GM18498 (cell line): ENCODE measurements around the gene SLC24A4.

Source experiments
- ATAC-seq: cut with Tn5 transposase; IDR thresholded peaks from one replicate; pipeline ENCODE4 v1.9.1; 2021; ENCODE audit warnings: mild to moderate bottlenecking, moderate library complexity; ENCODE audit not compliant: unreplicated experiment

SLC24A4 gene

DNA sequence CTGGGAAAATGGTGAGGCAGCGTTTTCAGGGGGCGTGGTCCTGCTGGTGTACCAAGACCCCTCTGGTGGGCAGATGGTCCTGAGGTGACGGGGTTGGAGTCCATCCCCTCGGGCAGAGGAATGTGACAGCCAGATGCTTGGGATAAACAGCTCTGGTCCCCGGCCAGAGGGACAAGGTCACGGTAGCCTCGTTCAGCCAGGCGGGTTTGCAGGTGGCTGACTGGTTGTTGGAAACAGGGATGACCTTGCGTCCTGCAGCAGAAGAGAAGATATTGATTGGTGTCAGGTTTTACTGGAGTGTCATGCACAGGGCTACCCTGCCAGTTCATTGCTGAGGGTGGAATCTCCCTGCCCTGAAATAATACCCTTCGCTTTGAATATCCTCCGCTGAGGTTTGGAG, 43.3 kb downstream of the SLC24A4 start:
- no peak for ATAC-seq

DNA sequence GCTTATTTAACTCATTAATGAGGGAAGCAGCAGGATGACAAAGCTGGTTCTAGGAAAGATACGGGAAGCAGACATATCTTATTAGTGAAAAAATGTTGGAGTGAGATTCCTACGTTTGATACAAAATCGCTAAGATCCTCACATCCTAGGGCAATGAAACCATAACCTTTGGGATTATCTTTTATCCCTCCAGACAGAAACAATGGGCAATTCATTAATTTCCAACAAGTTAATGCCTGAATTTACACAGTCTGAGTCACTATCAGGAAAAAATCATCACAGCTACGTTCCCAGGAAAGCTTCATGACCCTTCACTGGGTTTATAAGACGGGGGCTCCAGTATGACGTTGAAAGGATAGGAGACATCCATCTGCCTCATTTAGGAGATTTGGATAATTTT, 45.0 kb downstream of the SLC24A4 start:
- ATAC-seq: no peak

DNA sequence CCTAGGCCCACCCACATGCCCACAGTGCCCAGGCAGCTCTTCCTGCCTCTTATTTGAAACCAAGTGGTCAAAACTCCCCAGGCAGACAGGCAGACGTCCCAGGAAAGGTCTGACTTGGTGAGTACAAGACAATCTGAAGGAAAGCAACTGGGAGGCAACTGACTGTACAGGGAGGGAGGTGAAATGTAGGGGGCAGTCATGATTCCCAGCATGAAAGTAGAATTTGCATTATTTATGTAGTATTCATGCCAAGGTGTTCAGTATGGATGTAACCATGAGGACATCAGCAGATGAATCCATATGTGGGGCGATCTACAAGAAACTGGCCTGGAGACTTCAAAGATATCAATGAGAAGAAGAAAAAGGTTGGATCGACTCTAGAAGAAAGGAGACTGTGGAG, 46.1 kb downstream of the SLC24A4 start:
- ATAC-seq: no peak

DNA sequence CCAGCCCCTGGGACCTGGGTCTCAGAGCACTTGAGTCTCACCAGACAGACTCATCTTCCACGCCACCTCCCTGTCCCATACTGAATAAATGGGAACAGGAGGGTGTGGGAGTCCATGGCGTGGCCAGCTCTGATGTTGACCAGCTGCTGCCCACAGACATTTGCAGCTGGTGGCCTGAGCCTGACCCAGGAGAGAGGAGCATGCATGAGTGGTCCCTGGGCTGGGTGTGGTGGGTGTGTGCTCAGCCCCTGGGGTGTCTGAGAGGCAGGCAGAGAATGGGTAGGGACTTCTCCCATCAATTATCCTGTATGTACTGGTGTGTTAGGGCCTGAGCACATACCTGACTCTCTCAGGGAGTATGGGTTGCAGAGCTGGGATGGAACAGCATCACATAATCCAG, 49.3 kb downstream of the SLC24A4 start:
- ATAC-seq: no peak

DNA sequence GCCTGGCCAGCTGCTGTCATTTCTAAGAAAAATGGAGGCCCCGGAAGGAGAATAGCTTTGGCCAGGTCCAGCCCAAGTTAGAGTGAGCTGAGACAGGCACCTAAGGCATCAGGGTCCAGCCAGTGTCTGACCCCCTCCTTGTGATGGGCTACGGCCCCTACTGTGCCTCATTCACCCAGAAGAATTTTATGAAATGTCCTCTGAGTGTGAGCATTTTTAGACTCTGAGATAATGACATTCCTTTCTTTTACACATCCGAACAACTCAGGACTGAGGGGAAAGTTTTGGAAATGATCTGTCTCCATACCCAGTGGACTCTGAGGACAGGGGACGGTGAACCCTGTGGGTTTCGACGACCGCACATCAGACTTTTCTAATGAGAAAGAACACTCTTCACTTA, 50.4 kb downstream of the SLC24A4 start:
- ATAC-seq: no peak

DNA sequence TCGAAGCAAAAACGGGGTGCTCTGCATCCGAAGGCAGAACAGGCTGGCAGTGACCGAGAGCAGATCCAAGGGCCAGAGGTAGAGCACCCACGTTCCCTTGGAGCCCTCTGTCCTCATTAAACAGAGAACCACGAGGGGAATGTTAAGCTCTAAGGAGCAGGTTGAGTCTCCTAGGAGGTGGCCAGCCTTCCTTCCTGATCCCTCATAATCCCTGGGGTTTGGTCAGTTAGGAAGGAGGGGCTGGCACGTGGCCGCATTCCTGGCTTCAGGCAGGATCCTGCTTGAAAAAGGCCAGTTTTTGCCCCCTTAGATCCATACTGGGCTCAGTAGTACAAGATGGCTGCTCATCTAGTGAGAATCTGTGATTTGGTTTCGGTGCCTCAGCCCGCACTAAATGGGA, 57.2 kb downstream of the SLC24A4 start:
- no peak for ATAC-seq

DNA sequence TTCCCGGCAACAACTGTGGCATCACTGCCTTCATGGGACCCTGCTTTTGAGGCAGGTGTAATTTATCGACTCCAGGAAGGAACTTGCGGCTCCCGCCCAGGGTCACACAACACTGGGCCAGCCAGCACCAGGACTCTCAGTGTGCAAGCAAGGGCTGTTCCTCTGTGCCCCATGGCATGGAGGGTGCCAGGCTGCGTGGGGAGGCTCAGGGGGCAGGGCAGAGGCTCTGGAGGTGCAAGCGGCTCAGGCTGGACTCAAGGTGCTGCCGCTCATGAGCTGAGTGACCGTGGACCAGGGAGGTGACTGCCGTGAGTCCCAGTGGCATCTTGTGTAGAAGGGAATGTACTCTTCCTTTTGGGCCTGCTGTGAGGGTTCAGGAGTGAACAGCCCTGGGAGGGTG, 57.6 kb downstream of the SLC24A4 start:
- ATAC-seq: no peak

DNA sequence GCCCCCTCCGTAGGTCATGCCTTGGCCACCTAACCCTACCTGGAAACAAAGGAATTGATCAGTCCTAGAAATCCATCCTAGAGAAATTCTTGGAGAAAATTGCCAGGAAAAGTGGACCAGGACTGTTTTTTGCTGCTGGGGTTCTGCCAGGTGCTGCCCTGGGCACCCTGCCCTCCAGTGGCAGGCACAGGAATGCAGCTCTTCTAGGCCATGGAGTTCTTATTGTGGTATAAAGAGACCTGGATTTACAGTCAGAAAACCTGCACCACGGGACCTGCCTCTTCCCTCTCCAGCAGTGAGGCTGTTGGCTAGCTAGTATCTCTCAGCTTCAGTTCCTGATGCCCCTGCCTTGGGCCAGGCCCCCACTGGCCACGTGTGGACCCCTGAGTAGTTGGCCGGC, 59.7 kb downstream of the SLC24A4 start:
- ATAC-seq: no peak

DNA sequence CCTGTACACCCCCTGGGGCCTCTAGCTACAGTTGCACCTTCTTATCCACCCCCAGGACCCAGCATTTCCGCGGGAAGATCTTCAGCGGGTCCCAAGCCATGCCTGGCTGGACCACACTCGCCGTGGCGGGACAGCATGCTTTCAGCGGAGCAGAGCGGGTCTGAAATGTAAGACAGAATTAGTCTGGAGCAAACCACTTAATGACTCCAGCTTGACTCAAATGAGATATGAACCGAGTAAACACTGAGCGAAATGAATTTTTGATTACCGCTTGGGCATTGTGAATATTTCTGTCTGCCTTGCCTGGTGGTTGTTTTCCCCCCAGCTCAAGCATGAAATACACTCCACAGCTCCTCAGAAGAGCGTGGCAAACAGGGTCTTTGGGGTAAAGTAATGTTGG, 60.8 kb downstream of the SLC24A4 start:
- no peak for ATAC-seq

DNA sequence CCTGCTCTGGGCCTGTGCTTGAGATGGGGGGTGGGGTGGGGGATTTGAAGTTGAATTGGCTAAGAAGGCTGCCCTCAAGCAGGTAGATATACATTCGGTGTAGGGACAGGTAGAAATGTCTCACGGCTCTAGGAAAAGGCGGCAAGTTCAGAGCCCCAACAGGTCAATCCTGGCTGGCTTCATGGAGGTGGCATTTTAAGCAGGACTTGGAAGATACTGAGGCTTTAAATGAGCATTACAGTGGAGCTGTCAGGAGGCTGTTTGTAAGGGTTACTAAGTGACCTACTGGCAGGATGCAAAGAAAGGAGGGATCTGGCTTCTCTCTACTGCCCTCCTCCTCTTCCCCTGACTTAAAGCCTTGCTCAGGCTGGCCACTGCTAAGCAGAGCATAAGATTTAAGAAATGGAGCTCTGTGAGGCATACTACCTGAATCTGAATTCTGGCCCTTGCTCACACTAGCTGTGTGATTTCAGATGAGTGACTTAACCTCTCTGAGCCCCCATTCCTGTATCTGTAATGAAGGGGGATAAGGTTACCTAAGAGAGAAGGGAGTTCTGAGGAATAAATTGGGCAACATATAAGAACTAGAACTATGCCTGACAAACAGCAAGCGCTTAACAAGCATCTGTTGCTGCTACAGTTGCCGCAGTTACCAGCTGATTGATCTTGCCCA, 61.6 kb downstream of the SLC24A4 start:
- no peak for ATAC-seq

DNA sequence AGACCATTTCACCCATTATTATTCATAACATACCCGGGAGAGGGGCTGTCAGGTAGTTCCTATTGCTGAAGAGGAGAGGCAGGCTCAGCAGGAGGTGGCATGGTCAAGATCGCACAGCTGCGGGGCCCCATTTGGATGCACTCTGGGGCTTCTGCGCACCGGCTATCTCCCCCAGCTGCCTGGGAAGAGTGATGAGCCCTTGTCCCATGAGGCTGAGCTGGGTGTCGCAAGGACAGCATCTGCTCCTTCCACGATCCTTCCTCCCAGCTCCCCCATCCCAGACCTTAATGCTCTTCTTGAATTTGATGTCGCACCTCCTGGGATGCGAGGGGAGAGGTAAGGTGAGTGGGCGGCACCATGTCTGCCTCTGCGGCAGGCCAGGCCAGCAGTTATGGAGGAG, 62.6 kb downstream of the SLC24A4 start:
- no peak for ATAC-seq

DNA sequence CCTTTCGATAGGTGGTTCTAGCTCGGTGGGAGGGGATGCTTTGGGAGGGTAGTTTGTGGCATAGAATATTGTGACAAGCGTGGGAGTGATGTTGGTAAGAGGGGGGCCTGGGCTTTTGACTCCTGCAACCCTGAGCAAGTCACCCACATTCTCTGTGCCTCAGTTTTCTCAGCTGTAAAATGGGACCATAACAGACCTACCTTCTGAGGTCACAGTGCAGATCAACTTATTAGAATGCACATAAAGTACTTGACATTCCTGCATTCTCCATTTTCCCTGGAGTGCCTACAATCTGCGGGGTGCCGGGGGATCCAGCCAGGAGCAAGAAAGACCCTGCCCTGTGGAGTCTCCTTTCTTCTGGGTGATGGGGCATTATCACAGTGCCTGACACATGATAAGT, 63.2 kb downstream of the SLC24A4 start:
- ATAC-seq: no peak

DNA sequence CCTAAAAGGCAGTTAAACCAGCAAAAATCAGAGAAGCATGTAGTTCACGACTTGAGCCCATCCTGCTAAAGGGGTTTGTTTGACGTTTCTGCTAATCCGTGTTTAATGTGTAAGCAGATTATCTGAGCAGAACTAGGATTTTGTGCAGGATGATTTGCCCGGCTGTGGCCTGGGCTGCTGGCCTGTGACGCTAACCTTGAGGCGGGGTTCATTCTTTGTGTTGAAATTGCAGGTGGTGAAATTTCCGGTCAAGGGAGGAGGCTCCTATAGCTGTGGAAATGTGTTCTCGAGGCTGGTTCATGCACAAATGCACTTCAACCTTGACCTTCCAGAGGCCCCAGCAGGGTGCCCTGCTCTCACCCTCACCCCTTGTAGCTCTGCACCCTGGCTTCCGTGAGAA, 63.7 kb downstream of the SLC24A4 start:
- ATAC-seq: no peak

DNA sequence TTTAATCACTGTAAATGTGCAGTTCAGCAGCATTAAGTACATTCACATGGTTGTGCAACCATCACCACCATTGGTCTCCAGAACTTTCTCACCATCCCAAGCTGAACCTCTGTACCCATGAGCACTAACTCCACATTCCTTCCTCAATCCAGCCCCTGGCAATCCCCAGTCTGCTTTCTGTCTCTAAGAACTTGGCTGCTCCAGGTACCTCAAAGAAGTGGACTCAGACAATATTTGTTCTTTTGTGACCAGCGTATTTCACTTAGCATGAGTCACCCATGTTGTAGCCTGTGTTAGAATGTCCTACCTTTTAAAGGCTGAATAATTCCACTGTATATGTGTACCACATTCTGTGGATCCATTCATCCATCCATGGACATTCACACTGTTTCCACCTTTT, 64.6 kb downstream of the SLC24A4 start:
- no peak for ATAC-seq

DNA sequence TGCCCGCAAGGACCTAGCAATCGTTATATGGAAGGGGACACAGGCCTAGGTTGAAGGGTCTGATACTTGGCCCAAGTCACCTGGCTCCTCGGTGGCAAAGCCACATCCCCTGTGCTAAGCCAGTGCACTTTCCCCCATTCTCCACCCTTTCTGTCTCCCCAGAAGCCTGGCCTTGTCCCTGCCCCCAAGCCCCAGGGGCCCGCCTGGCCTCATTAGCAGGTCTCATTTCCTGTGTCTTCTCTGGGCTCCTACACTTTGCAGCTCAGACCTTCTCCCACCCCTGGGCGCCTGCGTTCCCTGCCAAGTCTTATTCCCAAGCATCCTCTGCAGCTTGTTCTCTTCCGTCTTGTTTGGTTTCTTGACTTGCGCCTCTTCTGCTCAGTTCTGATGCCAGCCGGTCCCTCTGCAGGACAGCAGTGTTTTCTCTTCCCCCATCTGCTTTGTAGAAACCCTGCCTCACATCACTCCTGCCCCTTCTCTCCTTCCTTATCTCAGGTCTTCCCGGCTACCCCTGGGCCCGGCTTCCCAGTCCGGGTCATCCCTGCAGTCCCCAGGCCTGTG, 66.7 kb downstream of the SLC24A4 start:
- ATAC-seq: no peak

DNA sequence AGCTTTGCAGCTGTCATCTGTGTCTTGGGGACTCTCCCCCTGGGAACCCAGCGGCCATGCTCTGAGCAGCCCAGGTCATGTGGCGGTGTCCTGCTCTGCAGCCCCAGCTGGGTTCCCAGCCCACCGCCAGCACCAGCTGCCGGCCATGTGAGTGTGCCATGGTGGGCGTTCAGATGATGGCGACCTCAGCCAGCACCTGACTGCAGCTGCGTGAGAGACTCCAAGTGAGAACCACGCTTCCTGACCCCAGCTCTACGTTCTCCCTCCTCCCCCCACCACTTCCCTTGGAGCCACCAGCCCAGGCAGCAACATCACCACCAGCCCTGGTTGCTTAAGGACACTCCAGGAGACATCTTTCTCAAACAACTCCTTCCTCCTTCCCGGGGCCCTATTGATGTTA, 68.8 kb downstream of the SLC24A4 start:
- no peak for ATAC-seq

DNA sequence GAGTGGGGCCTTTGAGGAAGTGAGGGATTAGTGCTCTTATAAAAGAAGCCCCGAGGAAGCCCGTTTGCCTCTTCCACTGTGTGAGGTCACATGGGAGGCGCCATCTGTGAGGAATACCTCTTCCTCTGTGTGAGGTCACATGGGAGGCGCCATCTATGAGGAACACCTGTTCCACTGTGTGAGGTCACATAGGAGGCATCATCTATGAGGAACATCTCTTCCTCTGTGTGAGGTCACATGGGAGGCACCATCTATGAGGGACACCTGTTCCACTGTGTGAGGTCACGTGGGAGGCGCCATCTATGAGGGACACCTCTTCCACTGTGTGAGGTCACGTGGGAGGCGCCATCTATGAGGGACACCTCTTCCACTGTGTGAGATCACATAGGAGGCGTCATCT, 69.7 kb downstream of the SLC24A4 start:
- ATAC-seq: no peak

DNA sequence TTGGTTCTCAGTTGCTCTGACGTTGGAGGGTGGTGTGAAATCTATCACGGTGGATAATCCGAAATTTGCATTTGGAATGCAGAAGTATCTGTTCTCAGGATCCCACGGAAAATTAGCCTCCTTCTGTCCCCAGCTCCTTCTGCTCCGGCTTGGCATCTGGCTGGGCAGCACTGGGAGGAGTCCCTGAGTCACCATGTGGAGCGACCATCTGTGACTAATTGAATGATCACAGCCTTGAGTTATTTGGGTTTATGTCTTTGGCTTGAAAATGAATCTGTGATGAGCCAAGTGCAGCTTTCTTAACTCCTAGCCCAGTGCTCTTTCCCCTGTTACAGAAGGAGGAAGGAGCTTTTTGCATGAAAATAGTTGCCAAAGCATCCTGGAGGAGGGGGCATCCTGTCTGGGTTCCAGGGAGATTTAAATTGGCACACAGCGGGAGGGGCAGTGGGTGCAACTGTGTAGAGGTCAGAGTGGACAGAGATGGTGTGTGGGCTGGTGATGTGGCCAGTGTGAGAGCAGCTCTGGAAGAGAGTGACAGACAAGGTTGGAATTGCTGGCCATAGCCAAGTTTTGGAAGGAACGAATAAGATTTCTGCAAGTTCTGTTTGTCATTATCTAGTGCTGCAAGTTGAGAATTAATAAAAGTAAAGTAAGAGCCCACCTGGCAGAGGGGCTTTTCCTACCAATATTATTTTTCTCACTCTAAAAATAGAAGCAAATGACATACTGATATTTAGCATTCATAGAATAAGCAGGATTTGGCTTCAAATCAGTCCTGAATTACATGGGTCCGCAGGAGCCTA, 74.4 kb downstream of the SLC24A4 start:
- no peak for ATAC-seq

DNA sequence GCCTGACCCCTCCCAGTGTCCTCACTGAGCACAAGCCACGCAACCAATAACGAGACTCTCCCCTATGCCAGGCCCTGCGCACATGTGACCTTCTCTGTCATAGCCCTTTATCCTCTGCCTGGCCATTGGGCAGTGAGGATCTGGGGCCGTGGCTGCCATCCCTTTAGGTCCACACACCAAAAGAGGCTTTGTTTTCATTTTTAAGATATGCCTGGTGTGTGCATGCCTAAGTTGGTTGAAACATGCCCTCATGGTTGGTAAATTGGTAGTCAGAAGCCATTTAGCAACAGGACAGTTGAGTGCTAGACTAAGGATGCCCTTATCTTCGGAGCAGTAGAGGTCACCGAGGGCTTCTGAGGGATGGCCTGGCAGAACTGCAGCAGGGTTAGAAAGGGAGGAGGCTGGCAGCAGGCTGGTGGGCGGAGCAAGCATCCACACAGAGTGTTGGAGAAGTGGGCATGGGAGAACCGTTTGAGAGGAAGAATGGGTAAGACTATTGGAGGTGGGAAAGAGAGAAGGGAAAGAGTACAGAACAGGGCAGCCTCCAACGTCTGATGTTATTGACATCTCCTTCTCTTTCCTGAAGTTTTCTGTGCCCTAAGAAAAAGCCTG, 75.1 kb downstream of the SLC24A4 start:
- ATAC-seq: no peak

DNA sequence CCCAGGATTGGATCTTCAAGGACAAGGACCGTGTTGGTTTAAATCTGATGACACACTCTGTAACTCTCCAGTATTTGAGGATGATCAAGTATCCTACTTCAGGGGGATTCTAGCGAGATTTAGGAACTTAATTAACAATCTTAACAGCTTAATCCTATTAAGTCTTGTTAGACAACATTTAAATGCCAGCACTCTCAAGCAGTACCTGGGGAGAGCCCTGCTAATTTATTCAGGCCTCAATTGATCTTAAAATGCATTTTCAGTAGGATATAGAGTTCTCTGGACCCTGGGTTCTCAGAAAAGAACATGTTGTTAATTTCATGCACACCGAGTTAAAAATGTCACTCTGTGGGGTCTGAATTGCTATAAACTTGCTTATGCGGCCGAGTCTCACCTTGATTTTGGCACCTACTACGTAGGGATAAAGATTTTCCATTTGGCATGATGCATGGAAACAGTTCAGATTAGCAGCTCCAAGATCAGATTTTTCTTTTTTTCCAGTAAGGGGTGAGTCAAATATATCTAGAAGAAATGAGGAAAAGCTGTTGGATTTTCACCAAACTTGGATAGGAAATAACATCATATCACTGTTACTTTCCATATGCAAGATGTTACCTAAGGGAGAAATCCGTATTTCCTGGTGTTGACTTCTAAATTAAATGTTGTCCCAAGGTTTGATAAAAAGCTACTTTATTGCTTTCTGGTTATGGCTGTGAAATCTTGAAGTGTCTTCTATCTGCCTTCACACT, 76.1 kb downstream of the SLC24A4 start:
- ATAC-seq: no peak
